LNCAP (cell line): Measurements from ENCODE around the gene PSENEN.

Experiments
- CTCF ChIP-seq: fragments of 450-650 bp; IDR thresholded peaks from 2 replicates; pipeline ENCODE4 v1.5.1; 2017; ENCODE audit warnings: mild to moderate bottlenecking

Gene PSENEN

GRCh38 chr19:35788205-35788960 lies 42.9 kb downstream of the PSENEN start:
- TF ChIP-seq CTCF = no peak

DNA sequence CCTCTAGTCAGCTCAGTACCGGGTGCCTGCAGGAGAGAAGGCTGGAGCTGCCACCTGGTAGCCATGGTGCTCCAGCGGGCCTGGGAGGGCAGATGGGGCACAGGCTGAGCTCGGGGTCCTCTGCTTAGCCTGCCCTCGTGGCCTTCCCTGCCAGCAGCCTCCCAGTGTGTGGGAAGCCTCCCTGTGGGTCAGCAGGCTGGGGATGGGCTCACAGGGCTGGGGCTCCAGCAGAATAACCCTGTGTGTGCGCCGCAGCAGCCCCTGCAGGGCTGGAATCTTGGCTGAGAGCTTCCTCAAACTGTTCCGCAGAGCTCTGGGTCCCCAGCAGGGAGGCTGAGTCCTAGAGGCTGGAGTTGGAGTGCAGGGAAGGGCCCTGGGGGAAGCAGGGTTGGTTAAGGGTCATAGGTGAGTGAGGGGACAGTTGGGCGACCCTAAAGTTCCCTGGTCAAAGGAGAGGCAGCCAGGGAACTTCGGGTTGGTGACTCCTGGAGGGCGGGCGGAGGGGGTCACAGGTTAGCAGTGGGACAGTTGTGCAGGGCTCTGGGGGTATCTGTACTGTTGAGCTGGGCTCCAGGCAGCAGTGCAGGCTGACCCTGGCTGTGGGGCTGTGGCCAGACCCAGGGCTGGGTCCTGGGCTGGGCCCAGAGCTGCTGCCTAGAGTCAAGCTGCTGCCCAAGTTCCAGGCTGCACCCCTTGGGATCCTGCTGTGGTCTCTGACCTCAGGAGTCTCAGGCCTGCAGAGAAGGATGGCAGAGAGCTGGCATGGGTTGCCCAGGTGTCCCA lies 43.9 kb downstream of the PSENEN start:
- no peak for TF ChIP-seq CTCF

DNA sequence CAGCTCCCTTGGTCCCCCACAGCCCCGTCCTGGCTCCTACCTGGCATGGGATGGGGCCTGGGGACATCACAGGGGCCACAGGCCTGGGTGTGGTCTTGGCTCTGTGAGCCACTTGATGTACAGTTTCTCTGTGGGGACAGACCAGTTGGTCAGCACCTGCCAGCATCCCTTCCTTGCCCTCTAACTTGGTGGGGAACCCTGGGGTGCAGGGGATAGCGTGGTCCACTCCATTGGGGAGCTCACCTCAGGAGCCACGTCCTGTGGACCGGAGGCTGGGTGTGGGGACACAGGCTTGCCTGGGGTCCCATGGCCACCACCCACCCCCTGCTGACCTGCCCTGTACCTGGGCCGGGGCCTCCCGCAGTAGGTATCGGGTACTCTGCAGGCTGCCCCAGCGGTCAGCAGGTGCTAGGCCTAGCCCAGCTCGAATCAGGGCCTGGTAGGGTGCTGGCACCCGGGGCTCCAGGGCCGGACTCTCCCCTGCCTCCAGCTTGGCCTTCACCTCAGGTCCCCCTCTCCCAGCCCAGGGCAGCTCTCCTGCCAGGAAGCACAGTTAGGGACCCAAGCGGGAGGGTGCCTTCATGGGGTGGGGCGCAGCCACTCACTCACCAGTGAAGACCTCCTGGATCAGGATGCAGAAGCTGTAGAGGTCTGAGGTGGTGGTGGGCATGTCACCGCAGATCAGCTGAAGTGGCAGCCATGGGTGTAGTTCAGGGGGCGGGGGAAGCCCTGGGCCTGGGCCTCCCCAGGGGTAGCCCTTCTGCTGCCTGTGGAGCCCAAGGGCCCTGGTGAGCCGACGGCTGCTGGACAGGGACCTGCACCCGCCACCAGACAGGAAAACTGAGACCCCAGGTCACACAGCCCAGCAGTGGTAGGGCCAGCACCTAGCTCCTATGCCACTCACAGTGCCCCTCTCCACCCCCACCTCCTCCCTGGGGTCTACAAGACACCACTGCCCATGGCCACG lies 44.8 kb downstream of the PSENEN start:
- TF ChIP-seq CTCF = no peak

- TF ChIP-seq CTCF = no peak
These were observed 45.7 kb downstream of the PSENEN start for GRCh38 chr19:35790981-35791813.

DNA sequence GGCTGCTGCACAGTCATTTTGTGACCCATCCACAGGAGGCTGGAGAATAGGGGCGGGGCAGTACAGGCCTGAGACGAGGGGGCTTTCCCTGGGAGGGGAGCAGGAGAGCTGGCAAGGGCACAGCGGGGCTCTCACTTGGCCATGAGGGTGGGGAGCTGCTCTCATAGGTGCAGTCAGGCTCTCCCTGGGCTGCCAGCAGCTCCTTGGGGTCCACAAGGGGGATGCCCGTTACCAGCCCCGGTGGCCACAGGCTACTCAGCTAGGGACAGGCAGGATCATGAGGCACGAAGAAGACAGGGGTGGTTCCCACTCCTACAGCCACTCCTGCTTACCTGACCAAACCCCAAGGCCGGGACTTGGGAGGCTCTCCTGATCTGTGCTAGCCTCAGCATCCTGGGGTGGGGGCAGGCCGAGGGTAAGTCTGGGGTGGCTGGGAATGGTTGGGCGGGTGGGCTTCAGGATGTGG lies 46.4 kb downstream of the PSENEN start:
- TF ChIP-seq CTCF = no peak

GRCh38 chr19:35792312-35792711 lies 46.9 kb downstream of the PSENEN start:
- TF ChIP-seq CTCF = no peak
